ENCODE results near the gene PEPD. TPM values are rescaled to one million over a fixed set of nuclear protein-coding genes. Genes with fewer than 3 reads are reported as not detected.

The PEPD gene
- total and polyA plus RNA-seq, 10 of the 15 experiments (the other 5 are each of a cell fraction or from before 2014, with no cell fraction given): 1.4 to 52.0 (median 20.2) TPM

DNA sequence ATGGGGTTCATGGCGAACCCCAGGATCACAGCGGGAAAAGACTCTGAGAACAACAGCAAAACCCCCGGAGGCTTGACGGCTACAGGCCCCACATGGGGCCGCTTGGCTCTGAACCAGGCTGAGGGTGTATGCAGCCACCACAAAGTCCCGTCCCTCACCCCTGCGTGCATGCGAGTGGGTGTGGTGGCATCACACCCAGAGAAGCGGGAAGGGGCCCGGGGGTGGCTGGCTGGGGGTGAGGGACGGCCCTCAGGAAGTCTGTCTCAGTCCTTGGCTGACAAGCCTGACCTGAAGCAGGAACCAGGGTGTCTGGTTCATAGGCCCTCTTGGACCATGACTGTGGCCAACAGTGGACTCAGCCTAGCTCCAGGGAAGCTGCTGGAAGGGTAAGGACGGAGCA lies 113.9 kb downstream of the PEPD start:
- DNase-seq (ENCODE audit: low read depth, low spot score) (no peak), ATAC-seq (no peak), FAIRE-seq (no peak)
- RAD21 ChIA-PET (ENCODE audit: unreplicated experiment): no interaction called here
- H2AFZ ChIP-seq (ENCODE audit: control insufficient read depth, low read depth, low read length): no peak overlapping the region
- no peak overlapping the region for H3K9ac ChIP-seq (ENCODE audit: control insufficient read depth, insufficient read depth, low read length)
- H4K20me1 ChIP-seq (ENCODE audit: control insufficient read depth, insufficient read depth): no peaks in the 10 kb centered on the region; the same call in 1 of the 2 replicates
- TF ChIP-seq YBX1 (IDR thresholded peaks at IDR 0.05) (no peak), ZNF687 (IDR thresholded peaks at IDR 0.05) (no peak), ZBTB33 (IDR thresholded peaks at IDR 0.05) (no peak), MTA3 (IDR thresholded peaks at IDR 0.05; ENCODE audit: borderline replicate concordance, low read length) (no peak), NR2C1 (IDR thresholded peaks at IDR 0.05) (no peak), SRF (IDR thresholded peaks at IDR 0.05; ENCODE audit: low read depth in 2 of 2, low read length in 2 of 2) (no peak), ZNF24 (IDR thresholded peaks at IDR 0.05) (no peak), BCL11A (IDR thresholded peaks at IDR 0.05; ENCODE audit: low read depth, low read length) (no peak), STAT3 (IDR thresholded peaks at IDR 0.05; ENCODE audit: low read depth, low read length) (no peak), SMARCA5 (IDR thresholded peaks at IDR 0.05) (no peak), CHD2 (IDR thresholded peaks at IDR 0.05; ENCODE audit: borderline replicate concordance, low read depth, low read length) (no peak), FOXM1 (IDR thresholded peaks at IDR 0.05; ENCODE audit: low read depth, low read length) (no peak), ZZZ3 (IDR thresholded peaks at IDR 0.05; ENCODE audit: control insufficient read depth, insufficient read length, low read depth) (no peak), RBBP5 (conservative IDR thresholded peaks at IDR 0.05) (no peak), TBL1XR1 (IDR thresholded peaks at IDR 0.05; ENCODE audit: low read depth, low read length) (no peak), CHD1 (IDR thresholded peaks at IDR 0.05; ENCODE audit: low read depth, low read length) (no peak), POLR2AphosphoS5 (IDR thresholded peaks at IDR 0.05; ENCODE audit: low read length) (no peak), CBX3 (IDR thresholded peaks at IDR 0.05; ENCODE audit: borderline replicate concordance, low read depth) (no peak)
- H3K9me3 ChIP-seq (replicated peaks; ENCODE audit: control insufficient read depth, insufficient read depth, low read length): no peaks in the 10 kb centered on the region
- no TSS peak for BruUV-seq (replicated peaks)
- CTCF ChIA-PET: interaction anchor here (1.4 to 2.4 kb wide), 3 partner anchors 161 to 172 kb away, joined by 3 to 17 read pairs (median 5); no protein-coding TSS in a partner anchor
- H3K27me3 ChIP-seq (replicated peaks in 1 of 2; ENCODE audit: control insufficient read depth in 2 of 2, insufficient read depth in 2 of 2, low read length in 1 of 2): no peaks in the 10 kb centered on the region
- no peak overlapping the region for H3K4me3 ChIP-seq
- no peaks in the 10 kb centered on the region for H3K79me2 ChIP-seq (ENCODE audit: control insufficient read depth, insufficient read depth, low read length)
- POLR2A ChIA-PET: no interaction called here
- H3K4me2 ChIP-seq (ENCODE audit: control insufficient read depth, insufficient read depth): no peak overlapping the region
- SMC1A ChIA-PET (ENCODE audit: uncharacterized antibody, unreplicated experiment): no interaction called here
- intact Hi-C loops (cut with micrococcal nuclease; ENCODE audit: unreplicated experiment): loop anchor here (5.0 kb wide), 2 partner anchors 265 to 280 kb away; no protein-coding TSS in a partner anchor
- 0 out of 2 replicates have a peak, but pooled peaks cover 4% of the 10 kb centered on the region for H3K4me1 ChIP-seq (ENCODE audit: control insufficient read depth, insufficient read depth, low read length)
- 41% methylated on average over 12 of the region's 12 CpGs for WGBS (ENCODE audit: insufficient coverage, insufficient replicate concordance, low lambda C conversion rate, missing lambda C conversion rate)
- no peak overlapping the region for H3K27ac ChIP-seq (ENCODE audit: control insufficient read depth, insufficient read depth)
- in situ Hi-C loops (cut with MboI): loop anchor here (5.0 kb wide), 1 partner anchor 170 kb away; no protein-coding TSS in a partner anchor
- no peaks in the 10 kb centered on the region for H3K36me3 ChIP-seq (ENCODE audit: control insufficient read depth in 2 of 2, insufficient read depth in 2 of 2, low read length in 1 of 2)
